GM18499 (cell line): ENCODE measurements around the gene PCED1B.

Experiments used
- ATAC-seq: cut with Tn5 transposase; IDR thresholded peaks from one replicate; pipeline ENCODE4 v1.9.1; 2021; ENCODE audit warnings: moderate number of reproducible peaks; ENCODE audit not compliant: insufficient read depth, unreplicated experiment

Gene PCED1B

GRCh38 chr12:47223031-47223847, 143.8 kb downstream of the PCED1B start:
- no peak for ATAC-seq

GRCh38 chr12:47223848-47224213, 144.4 kb downstream of the PCED1B start:
- no peak for ATAC-seq

GRCh38 chr12:47224563-47225133, 145.2 kb downstream of the PCED1B start:
- no peak for ATAC-seq

GRCh38 chr12:47225356-47225755, 145.9 kb downstream of the PCED1B start:
- ATAC-seq, result no peak

- ATAC-seq, result no peak
Measured at GRCh38 chr12:47226199-47226598, 146.8 kb downstream of the PCED1B start.

- no peak for ATAC-seq
Measured at GRCh38 chr12:47228802-47229201, 149.4 kb downstream of the PCED1B start.

GRCh38 chr12:47231456-47231855, 152.0 kb downstream of the PCED1B start:
- ATAC-seq, result no peak

- no peak for ATAC-seq
Measured at GRCh38 chr12:47234576-47235141, 155.2 kb downstream of the PCED1B start.

DNA sequence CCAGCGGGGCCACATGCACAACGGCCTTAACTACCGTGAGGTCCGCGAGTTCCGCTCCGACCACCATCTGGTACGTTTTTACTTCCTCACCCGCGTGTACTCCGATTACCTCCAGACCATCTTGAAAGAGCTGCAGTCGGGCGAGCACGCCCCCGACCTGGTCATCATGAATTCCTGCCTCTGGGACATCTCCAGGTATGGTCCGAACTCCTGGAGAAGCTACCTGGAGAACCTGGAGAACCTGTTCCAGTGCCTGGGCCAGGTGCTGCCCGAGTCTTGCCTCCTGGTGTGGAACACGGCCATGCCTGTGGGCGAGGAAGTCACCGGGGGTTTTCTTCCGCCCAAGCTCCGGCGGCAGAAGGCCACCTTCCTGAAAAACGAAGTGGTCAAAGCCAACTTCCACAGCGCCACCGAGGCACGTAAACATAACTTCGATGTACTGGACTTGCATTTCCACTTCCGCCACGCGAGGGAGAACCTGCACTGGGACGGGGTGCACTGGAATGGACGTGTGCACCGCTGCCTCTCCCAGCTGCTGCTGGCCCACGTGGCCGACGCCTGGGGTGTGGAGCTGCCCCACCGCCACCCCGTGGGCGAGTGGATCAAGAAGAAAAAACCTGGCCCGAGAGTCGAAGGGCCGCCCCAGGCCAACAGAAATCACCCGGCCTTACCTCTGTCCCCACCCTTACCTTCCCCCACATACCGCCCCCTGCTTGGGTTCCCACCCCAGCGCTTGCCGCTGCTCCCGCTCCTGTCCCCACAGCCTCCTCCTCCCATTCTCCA, 156.0 kb downstream of the PCED1B start:
- ATAC-seq, result no peak

DNA sequence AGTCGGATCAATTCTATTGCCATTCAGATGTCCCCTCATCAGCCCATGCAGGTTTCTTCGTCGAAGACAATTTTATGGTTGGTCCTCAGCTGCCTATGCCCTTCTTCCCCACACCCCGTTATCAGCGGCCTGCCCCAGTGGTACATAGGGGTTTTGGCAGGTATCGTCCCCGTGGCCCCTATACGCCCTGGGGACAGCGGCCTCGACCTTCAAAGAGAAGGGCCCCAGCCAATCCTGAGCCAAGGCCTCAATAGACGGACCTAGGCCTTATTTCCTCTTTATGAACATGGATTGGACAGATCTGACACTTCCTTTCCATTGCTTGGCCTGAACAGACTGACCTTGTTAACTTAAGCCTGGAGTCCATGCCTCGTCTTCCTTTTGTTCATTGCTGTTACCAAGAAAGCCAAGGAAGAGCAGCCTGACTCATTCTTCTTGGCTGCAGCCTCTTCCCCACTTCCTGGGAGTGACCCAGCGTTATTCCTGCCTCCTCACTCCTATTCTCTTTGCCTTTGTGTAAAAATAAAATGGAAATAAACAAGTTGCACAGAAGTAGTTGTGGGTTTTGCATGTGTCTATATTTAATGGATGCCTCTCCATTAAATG, 156.8 kb downstream of the PCED1B start:
- ATAC-seq, result no peak

GRCh38 chr12:47237751-47238211, 158.4 kb downstream of the PCED1B start:
- ATAC-seq, result no peak

DNA sequence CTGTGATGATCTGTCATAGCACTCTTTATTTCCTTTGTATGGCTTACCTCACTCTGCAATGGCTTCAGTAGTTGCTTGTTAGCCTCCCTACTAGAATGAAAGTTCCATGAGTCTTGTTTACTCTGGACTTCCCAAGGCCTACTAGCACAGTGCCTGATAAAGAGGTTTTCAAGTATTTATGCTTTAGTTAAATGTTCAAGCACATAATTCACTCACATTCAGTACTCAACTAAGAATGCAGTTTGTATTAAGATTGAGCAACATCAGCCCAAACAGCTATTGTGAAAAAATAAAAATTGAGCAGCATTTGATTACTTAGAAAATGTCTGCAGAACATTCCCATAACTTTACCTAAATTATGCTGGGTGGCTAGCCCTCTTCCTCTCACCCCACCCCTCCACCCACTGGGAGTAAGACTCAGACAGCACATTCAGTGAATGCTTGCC, 159.3 kb downstream of the PCED1B start:
- no peak for ATAC-seq

- no peak for ATAC-seq
Measured at GRCh38 chr12:47242426-47242825, 163.0 kb downstream of the PCED1B start.

DNA sequence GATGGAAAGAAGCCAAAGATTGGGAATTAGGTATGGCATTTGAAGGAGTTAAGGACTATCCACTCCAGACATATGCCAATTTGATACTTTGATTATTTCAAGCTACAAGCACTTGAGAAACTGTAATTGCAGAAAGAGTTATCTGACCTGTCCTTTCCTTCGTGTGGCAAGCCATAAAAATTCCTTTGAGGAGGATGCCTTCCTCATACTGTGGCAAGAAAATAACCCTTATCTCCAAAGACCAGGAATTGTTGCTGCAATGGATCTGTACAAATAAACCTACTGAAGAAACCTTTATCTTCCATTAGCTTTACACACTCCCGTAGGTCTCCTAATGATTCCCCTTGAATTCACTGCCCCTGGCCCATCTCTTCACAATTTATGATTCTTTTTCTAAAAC, 165.4 kb downstream of the PCED1B start:
- no peak for ATAC-seq

DNA sequence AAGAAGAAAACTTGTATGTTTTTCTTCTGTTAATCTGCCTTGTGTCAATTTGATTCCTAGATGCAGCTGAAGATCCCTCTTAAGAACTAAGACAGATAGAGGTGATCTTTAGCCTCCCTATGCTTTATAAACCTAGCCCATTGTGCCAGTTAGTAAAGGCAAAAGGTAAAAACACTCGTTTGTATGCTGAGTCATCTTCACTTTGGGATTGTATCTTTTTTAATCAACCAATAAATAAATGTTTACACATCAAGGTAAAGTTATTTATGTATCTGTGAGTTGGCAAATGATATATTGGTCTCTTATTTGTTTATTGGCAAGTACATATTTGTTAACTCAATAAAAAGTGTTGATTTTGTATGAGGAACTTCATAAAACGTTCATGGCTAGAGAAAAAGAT, 166.2 kb downstream of the PCED1B start:
- no peak for ATAC-seq

- no peak for ATAC-seq
Measured at GRCh38 chr12:47247418-47247817, 168.0 kb downstream of the PCED1B start.

DNA sequence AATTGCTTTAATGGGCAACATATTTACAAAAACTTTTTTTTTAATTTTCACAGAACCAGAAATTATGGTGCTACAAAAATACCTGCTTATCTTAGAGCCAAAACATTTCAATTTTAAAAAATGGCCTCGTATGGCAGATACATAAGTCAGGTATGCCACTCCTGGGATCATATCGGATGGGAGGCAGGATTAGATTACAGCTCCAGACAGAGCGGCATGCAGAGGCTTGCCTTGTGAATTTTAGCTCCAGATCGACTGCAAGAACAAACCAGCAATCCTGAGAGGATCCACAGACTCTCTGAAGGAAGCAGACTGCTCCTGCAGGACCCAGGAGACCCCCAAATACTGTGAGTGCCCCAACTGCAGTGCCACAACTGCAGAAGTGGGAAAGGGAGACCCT, 169.7 kb downstream of the PCED1B start:
- ATAC-seq, result no peak

- ATAC-seq, result no peak
Measured at GRCh38 chr12:47249719-47250357, 170.4 kb downstream of the PCED1B start.

DNA sequence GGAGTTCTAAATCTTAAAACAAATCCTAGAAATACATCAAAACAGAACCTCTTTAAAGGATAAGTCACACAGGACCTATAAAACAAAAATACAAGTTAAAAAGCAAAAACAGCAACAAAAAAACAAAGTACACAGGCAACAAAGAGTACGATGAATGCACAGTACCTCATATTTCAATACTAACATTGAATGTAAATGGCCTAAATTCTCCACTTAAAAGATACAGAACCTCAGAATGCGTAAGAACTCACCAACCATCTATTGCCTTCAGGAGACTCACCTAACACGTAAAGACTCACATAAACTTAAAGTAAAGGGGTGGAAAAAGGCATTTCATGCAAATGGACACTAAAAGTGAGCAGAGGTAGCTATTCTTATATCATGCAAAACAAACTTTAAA, 172.5 kb downstream of the PCED1B start:
- ATAC-seq, result no peak

- ATAC-seq, result no peak
Measured at GRCh38 chr12:47264951-47265350, 185.5 kb downstream of the PCED1B start.
